Left ventricle myocardium inferior (tissue), 1 donor: ENCODE measurements around the gene PISD. TPM values are rescaled to one million over a fixed set of nuclear protein-coding genes. Genes with fewer than 3 reads are reported as not detected.

Experiments used
- DNase-seq: peaks from one replicate; pipeline ENCODE4 v3.0.0-alpha.2; 2020
- H3K27ac ChIP-seq: fragments of 200-600 bp; replicated peaks from 2 replicates; pipeline ENCODE4 v1.8.0; 2021
- H3K27me3 ChIP-seq: fragments of 200-600 bp; 2 replicates; pipeline ENCODE4 v1.8.0; 2021; ENCODE audit warnings: low read depth
- H3K36me3 ChIP-seq: fragments of 200-600 bp; 2 replicates; pipeline ENCODE4 v1.8.0; 2021
- H3K4me1 ChIP-seq: fragments of 200-600 bp; 2 replicates; pipeline ENCODE4 v1.8.0; 2021
- H3K4me3 ChIP-seq: fragments of 200-600 bp; 2 replicates; pipeline ENCODE4 v1.8.0; 2021; ENCODE audit warnings: mild to moderate bottlenecking, moderate library complexity
- H3K9me3 ChIP-seq: fragments of 200-600 bp; replicated peaks from 2 replicates; pipeline ENCODE4 v1.8.0; 2021
- CTCF ChIP-seq: fragments of 200-600 bp; IDR thresholded peaks from 2 replicates; pipeline ENCODE4 v1.8.0; 2021; ENCODE audit warnings: antibody characterized with exemption, mild to moderate bottlenecking, borderline replicate concordance
- intact Hi-C: fragments of 100-400 bp; cut with micrococcal nuclease; formaldehyde crosslinking; loops from one replicate; pipeline ENCODE4 v1.11.0; 2022
- total RNA-seq: library from RNA; stranded (reverse); fragmentation: NEBNext Ultra II Directional; extraction: Animal tissue kit (Norgen Biotek cat#: 25700); gene quantifications from one replicate; pipeline ENCODE4 v1.2.1, GENCODE V29; 2021
- donor health status: DM: no; HTN: yes; CAD: no; lungs with severe emphysema.

Gene PISD
- total RNA-seq, 1 donor from 2014 or later: 18.1 TPM

GRCh38 chr22:31691408-31691807 is 29.4 kb upstream of the PISD start:
- Histone ChIP-seq H3K4me3 (no peak overlapping the region), H3K4me1 (no peaks in the 10 kb centered on the region), H3K9me3 (no peaks in the 10 kb centered on the region), H3K27ac (no peak overlapping the region), H3K27me3 (no peaks in the 10 kb centered on the region), H3K36me3 (peaks cover 78% of the 10 kb centered on the region)
- intact Hi-C loops: no loop called here
- no peak for DNase-seq
- TF ChIP-seq CTCF: no peak

GRCh38 chr22:31683181-31684105 is 21.4 kb upstream of the PISD start:
- Histone ChIP-seq H3K9me3 (no peaks in the 10 kb centered on the region), H3K27me3 (no peaks in the 10 kb centered on the region), H3K36me3 (peaks cover 43% of the 10 kb centered on the region), H3K4me1 (peaks cover 24% of the 10 kb centered on the region), H3K27ac (no peak overlapping the region), H3K4me3 (no peak overlapping the region)
- intact Hi-C loops: no loop called here
- no peak for DNase-seq
- no peak for TF ChIP-seq CTCF

- no peaks in the 10 kb centered on the region for H3K9me3 ChIP-seq
- H3K4me1 ChIP-seq: peaks cover 24% of the 10 kb centered on the region
- peaks cover 39% of the 10 kb centered on the region for H3K36me3 ChIP-seq
- intact Hi-C loops: no loop called here
- H3K27ac ChIP-seq: no peak overlapping the region
- no peaks in the 10 kb centered on the region for H3K27me3 ChIP-seq
- TF ChIP-seq CTCF: no peak
- no peak for DNase-seq
- H3K4me3 ChIP-seq: no peak overlapping the region
Observed at GRCh38 chr22:31682751-31683150, 20.7 kb upstream of the PISD start.

- peaks cover 24% of the 10 kb centered on the region for H3K4me1 ChIP-seq
- H3K36me3 ChIP-seq: peaks cover 28% of the 10 kb centered on the region
- TF ChIP-seq CTCF: no peak
- no peaks in the 10 kb centered on the region for H3K9me3 ChIP-seq
- H3K27me3 ChIP-seq: no peaks in the 10 kb centered on the region
- no peak overlapping the region for H3K27ac ChIP-seq
- no peak overlapping the region for H3K4me3 ChIP-seq
- no peak for DNase-seq
- intact Hi-C loops: no loop called here
Observed at GRCh38 chr22:31681349-31682345, 19.6 kb upstream of the PISD start.

GRCh38 chr22:31680861-31681341 is 18.9 kb upstream of the PISD start:
- TF ChIP-seq CTCF: no peak
- H3K27me3 ChIP-seq: no peaks in the 10 kb centered on the region
- peak; percentile 17 for DNase-seq
- H3K9me3 ChIP-seq: no peaks in the 10 kb centered on the region
- no peak overlapping the region for H3K4me3 ChIP-seq
- peaks cover 28% of the 10 kb centered on the region for H3K4me1 ChIP-seq
- intact Hi-C loops: no loop called here
- peak overlapping the region; percentile 40 for H3K27ac ChIP-seq
- peaks cover 20% of the 10 kb centered on the region for H3K36me3 ChIP-seq
